Measurements from ENCODE around the gene LAMA2. TPM values are rescaled to one million over a fixed set of nuclear protein-coding genes. Genes with fewer than 3 reads are reported as not detected.

The LAMA2 gene
- total and polyA plus RNA-seq, 2 of the 13 experiments (the other 11 are each of a cell fraction or from before 2014, with no cell fraction given): 0.11 to 0.28 TPM

DNA sequence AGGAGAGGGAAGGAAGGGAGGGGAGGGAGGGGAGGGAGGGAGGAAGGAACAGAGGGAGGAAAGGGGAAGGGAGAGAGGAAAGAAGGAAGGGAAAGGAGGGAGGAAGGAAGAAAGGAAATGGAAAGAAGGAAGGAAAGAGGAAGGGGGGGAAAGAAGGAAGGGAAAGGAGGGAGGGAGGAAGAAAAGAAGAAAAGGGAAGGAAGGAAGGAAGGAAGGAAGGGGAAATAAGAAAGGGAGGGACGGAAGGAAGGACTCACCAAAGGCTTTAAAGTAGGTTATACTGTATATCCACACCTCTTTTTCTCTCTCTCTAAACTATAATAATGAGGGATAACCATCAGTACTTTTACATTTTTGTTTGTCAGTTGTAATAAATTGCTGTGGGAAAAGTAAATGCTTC lies 502.2 kb downstream of the LAMA2 start:
- intact Hi-C loops (cut with micrococcal nuclease; ENCODE audit: unreplicated experiment): no loop called here
- ChIA-PET POLR2A (no interaction called here), CTCF (ENCODE audit: low intra/inter-chr PET ratio, low total read pairs) (no interaction called here)
- H3K4me2 ChIP-seq (ENCODE audit: low read depth, low read length): no peak overlapping the region
- WGBS (ENCODE audit: low lambda C conversion rate): 13% methylated on average over 1 of the region's 1 CpG
- H3K4me3 ChIP-seq (replicated peaks in 1 of 3; ENCODE audit: insufficient read depth in 1 of 3, low read depth in 2 of 3, low read length in 3 of 3): no peak overlapping the region
- H3K36me3 ChIP-seq (replicated peaks in 1 of 2; ENCODE audit: control insufficient read depth in 1 of 2, insufficient read depth in 2 of 2, low read length in 2 of 2): no peaks in the 10 kb centered on the region
- in situ Hi-C loops (cut with HindIII; ENCODE audit: extremely low pct_ligation_motif_present, low pct_unique_long_range_greater_than_20kb): no loop called here
- no peak overlapping the region for H3K9ac ChIP-seq (ENCODE audit: insufficient read depth, low read depth, low read length)
- ATAC-seq: no peak
- H3K9me3 ChIP-seq (ENCODE audit: low read length): no peaks in the 10 kb centered on the region
- DNase-seq (ENCODE audit: low spot score): no peak
- H2AFZ ChIP-seq (ENCODE audit: low read length): no peak overlapping the region
- BruUV-seq (replicated peaks): no TSS peak
- H3K4me1 ChIP-seq (ENCODE audit: insufficient read depth, low read length): no peaks in the 10 kb centered on the region
- no peak for FAIRE-seq
- H3K27ac ChIP-seq (ENCODE audit: extremely low read length, insufficient read depth, low read length): no peak overlapping the region
- H4K20me1 ChIP-seq (ENCODE audit: insufficient read depth, low read length): no peaks in the 10 kb centered on the region
- no peak for TF ChIP-seq ZNF10 (CRISPR knock-in tag; IDR thresholded peaks at IDR 0.05; ENCODE audit: borderline replicate concordance, low read depth)
- peak; percentile 96 for TF ChIP-seq HNRNPK (IDR thresholded peaks at IDR 0.05; ENCODE audit: low read depth, low read length, poor library complexity, severe bottlenecking)
- TF ChIP-seq PCBP2 (optimal IDR thresholded peaks at IDR 0.05; ENCODE audit: low read depth, low read length, poor library complexity, severe bottlenecking): peak; percentile 43
- TF ChIP-seq PCBP1 (IDR thresholded peaks at IDR 0.05; ENCODE audit: borderline replicate concordance, low read depth, low read length): 0 out of 2 replicates have a peak, but pooled peaks have one; percentile 50
- H3K27me3 ChIP-seq (ENCODE audit: control insufficient read depth in 1 of 2, insufficient read depth in 2 of 2, low read length in 2 of 2): no peaks in the 10 kb centered on the region; a peak in 1 of 5 replicates
- H3K79me2 ChIP-seq (ENCODE audit: insufficient read depth, low read length): no peaks in the 10 kb centered on the region

DNA sequence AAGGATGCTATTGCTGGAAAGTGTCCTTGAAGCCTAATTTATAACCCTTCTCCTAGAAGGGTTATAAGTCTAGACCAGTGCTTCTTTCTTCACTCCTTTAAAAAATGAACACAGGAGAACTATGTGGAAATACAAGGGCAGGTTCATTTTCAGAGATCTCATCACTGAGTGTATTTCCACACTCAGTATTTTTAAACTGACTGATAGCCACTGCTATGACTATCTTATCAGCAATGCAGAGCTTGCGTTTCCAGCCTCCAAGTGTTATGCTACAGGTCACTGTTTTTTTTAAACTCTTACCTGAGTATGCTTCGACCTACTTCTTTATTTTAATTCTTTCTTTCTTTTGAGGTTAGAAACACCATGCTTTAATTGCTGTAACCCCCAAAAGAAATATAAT lies 508.0 kb downstream of the LAMA2 start:
- H3K9ac ChIP-seq (ENCODE audit: insufficient read depth, low read depth, low read length): no peak overlapping the region
- H2AFZ ChIP-seq (ENCODE audit: low read length): no peak overlapping the region
- ChIA-PET POLR2A (no interaction called here), CTCF (ENCODE audit: low intra/inter-chr PET ratio, low total read pairs) (no interaction called here)
- no peaks in the 10 kb centered on the region for H3K79me2 ChIP-seq (ENCODE audit: insufficient read depth, low read length)
- in situ Hi-C loops (cut with HindIII; ENCODE audit: extremely low pct_ligation_motif_present, low pct_unique_long_range_greater_than_20kb) (no loop called here), intact Hi-C loops (cut with micrococcal nuclease; ENCODE audit: unreplicated experiment) (no loop called here)
- BruUV-seq (replicated peaks): no TSS peak
- no peak for TF ChIP-seq ZNF572 (CRISPR knock-in tag; IDR thresholded peaks at IDR 0.05)
- TF ChIP-seq, protein P1, sequence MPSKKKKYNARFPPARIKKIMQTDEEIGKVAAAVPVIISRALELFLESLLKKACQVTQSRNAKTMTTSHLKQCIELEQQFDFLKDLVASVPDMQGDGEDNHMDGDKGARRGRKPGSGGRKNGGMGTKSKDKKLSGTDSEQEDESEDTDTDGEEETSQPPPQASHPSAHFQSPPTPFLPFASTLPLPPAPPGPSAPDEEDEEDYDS (CRISPR knock-in tag; IDR thresholded peaks at IDR 0.05): no peak
- TF ChIP-seq ZNF773 (CRISPR knock-in tag; IDR thresholded peaks at IDR 0.05; ENCODE audit: borderline replicate concordance): no peak
- no peak for TF ChIP-seq ZNF510 (CRISPR knock-in tag; IDR thresholded peaks at IDR 0.05; ENCODE audit: low read depth)
- TF ChIP-seq HDAC6 (IDR thresholded peaks at IDR 0.05; ENCODE audit: low read depth, low read length): no peak
- TF ChIP-seq, protein P2, sequence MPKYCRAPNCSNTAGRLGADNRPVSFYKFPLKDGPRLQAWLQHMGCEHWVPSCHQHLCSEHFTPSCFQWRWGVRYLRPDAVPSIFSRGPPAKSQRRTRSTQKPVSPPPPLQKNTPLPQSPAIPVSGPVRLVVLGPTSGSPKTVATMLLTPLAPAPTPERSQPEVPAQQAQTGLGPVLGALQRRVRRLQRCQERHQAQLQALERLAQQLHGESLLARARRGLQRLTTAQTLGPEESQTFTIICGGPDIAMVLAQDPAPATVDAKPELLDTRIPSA (CRISPR knock-in tag; IDR thresholded peaks at IDR 0.05; ENCODE audit: borderline replicate concordance): no peak
- no peak for TF ChIP-seq NCOA5 (CRISPR knock-in tag; IDR thresholded peaks at IDR 0.05)
- no peak for TF ChIP-seq KAT7 (CRISPR knock-in tag; IDR thresholded peaks at IDR 0.05; ENCODE audit: borderline replicate concordance)
- H3K4me1 ChIP-seq (ENCODE audit: insufficient read depth, low read length): no peaks in the 10 kb centered on the region
- ATAC-seq: no peak
- H3K36me3 ChIP-seq (replicated peaks in 1 of 2; ENCODE audit: control insufficient read depth in 1 of 2, insufficient read depth in 2 of 2, low read length in 2 of 2): no peaks in the 10 kb centered on the region
- no peak overlapping the region for H3K4me2 ChIP-seq (ENCODE audit: low read depth, low read length)
- no peaks in the 10 kb centered on the region for H4K20me1 ChIP-seq (ENCODE audit: insufficient read depth, low read length)
- 1% methylated on average over 2 of the region's 2 CpGs for WGBS (ENCODE audit: low lambda C conversion rate)
- no peak overlapping the region for H3K4me3 ChIP-seq (replicated peaks in 1 of 3; ENCODE audit: insufficient read depth in 1 of 3, low read depth in 2 of 3, low read length in 3 of 3)
- H3K27me3 ChIP-seq (ENCODE audit: control insufficient read depth in 1 of 2, insufficient read depth in 2 of 2, low read length in 2 of 2): no peaks in the 10 kb centered on the region; a peak in 2 of 5 replicates
- H3K9me3 ChIP-seq (ENCODE audit: low read length): no peaks in the 10 kb centered on the region
- no peak overlapping the region for H3K27ac ChIP-seq (ENCODE audit: extremely low read length, insufficient read depth, low read length)
- DNase-seq (ENCODE audit: low spot score): no peak
- no peak for FAIRE-seq

Measured in HepG2 (cell line).